B cell (primary cell): ENCODE results near the gene TMEM253. TPM values are rescaled to one million over a fixed set of nuclear protein-coding genes. Genes with fewer than 3 reads are reported as not detected.

Source experiments
- ATAC-seq: fragments of 200-7000 bp; cut with Tn5 transposase; one replicate; pipeline ENCODE4 v1.10.0; 2021; ENCODE audit warnings: low read depth, mild to moderate bottlenecking, moderate number of reproducible peaks, moderate library complexity
- CTCF ChIA-PET: fragments of 350-600 bp; sonication (Branson Sonifier 250); formaldehyde crosslinking; loops from one replicate; lab custom pipeline; 2021; ENCODE audit warnings: antibody characterized with exemption, inconsistent platforms; lab: Charles Lee
- POLR2A ChIA-PET: fragments of 350-600 bp; sonication (Branson Sonifier 250); formaldehyde crosslinking; loops from one replicate; lab custom pipeline; 2021; ENCODE audit warnings: antibody characterized with exemption; lab: Charles Lee
- DNase-seq: peaks from one replicate; pipeline ENCODE4 v3.0.0; 2013
- H2AFZ ChIP-seq: 2 replicates; pipeline ENCODE4 v1.6.1; 2012; ENCODE audit warnings: mild to moderate bottlenecking, low read depth, low read length; ENCODE audit not compliant: insufficient read depth, poor library complexity, severe bottlenecking
- H3K27ac ChIP-seq, 2 donors: 1 replicate in 1 of 2; 2 replicates in 1 of 2; pipeline ENCODE4 v1.5.1; 2012 to 2013; ENCODE audit warnings: low read length in 2 of 2, mild to moderate bottlenecking in 2 of 2, moderate library complexity in 1 of 2
- H3K27me3 ChIP-seq, 4 experiments: fragments of 200-600 bp in 1 of 4; sonication (generic) in 1 of 4; replicated peaks in 1 of 4; 1 replicate in 2 of 4; 2 replicates in 2 of 4; pipeline versions ENCODE4 v1.6.1 to v1.7.0; 2013 to 2016; ENCODE audit warnings: low read length in 3 of 4, mild to moderate bottlenecking in 2 of 4, mixed read lengths in 1 of 4, moderate library complexity in 1 of 4; ENCODE audit not compliant: insufficient read depth in 4 of 4, control insufficient read depth in 3 of 4; ENCODE audit errors: control extremely low read depth in 1 of 4
- H3K36me3 ChIP-seq, 2 experiments: replicated peaks in 1 of 2; 1 replicate in 1 of 2; 2 replicates in 1 of 2; pipeline versions ENCODE4 v1.6.1 to v1.7.1; 2013; ENCODE audit warnings: low read length in 1 of 2; ENCODE audit not compliant: insufficient read depth in 2 of 2, control insufficient read depth in 1 of 2; ENCODE audit errors: control extremely low read depth in 1 of 2, extremely low read depth in 1 of 2
- H3K4me1 ChIP-seq, 2 donors: fragments of 200-600 bp in 1 of 2; sonication (generic) in 1 of 2; 1 replicate in 1 of 2; 2 replicates in 1 of 2; pipeline versions ENCODE4 v1.5.1 to v1.6.1; 2013 to 2017; ENCODE audit warnings: low read length in 2 of 2; ENCODE audit not compliant: control insufficient read depth in 2 of 2, insufficient read depth in 2 of 2
- H3K4me2 ChIP-seq: replicated peaks from 2 replicates; pipeline ENCODE3; 2012; ENCODE audit warnings: mild to moderate bottlenecking, low read depth, low read length; ENCODE audit not compliant: poor library complexity, severe bottlenecking
- H3K4me3 ChIP-seq, 5 experiments: fragments of 200-600 bp in 1 of 5; sonication (generic) in 1 of 5; 1 replicate in 3 of 5; 2 replicates in 2 of 5; pipeline versions ENCODE4 v1.5.1 to v1.7.0; 2011 to 2016; ENCODE audit warnings: low read length in 4 of 5, mild to moderate bottlenecking in 4 of 5, low read depth in 2 of 5, control low read depth in 1 of 5, moderate library complexity in 1 of 5; ENCODE audit not compliant: insufficient read depth in 1 of 5; ENCODE audit errors: control extremely low read depth in 1 of 5, extremely low read depth in 1 of 5
- H3K79me2 ChIP-seq: fragments of 200-600 bp; sonication (generic); one replicate; pipeline ENCODE4 v1.6.0; 2016; ENCODE audit warnings: low read length; ENCODE audit not compliant: control insufficient read depth, insufficient read depth
- H3K9ac ChIP-seq: fragments of 200-600 bp; sonication (generic); 2 replicates; pipeline ENCODE4 v1.6.1; 2017; ENCODE audit warnings: mild to moderate bottlenecking, low read length, moderate library complexity
- H3K9me3 ChIP-seq, 3 donors: one replicate each; pipeline versions ENCODE4 v1.6.1 to v1.7.1; 2013; ENCODE audit warnings: low read length in 2 of 3; ENCODE audit not compliant: control insufficient read depth in 2 of 3, insufficient read depth in 1 of 3; ENCODE audit errors: control extremely low read depth in 1 of 3
- H4K20me1 ChIP-seq: 2 replicates; pipeline ENCODE4 v1.6.0; 2012; ENCODE audit warnings: mild to moderate bottlenecking, low read length; ENCODE audit not compliant: insufficient read depth, control insufficient read depth, poor library complexity, severe bottlenecking
- H3K27ac Mint-ChIP-seq: one replicate; pipeline ENCODE4 v1.8.0; 2021; ENCODE audit warnings: mixed read lengths
- H3K27me3 Mint-ChIP-seq: one replicate; pipeline ENCODE4 v1.8.0; 2021; ENCODE audit warnings: mixed read lengths
- H3K4me1 Mint-ChIP-seq: one replicate; pipeline ENCODE4 v1.8.0; 2021; ENCODE audit warnings: mixed read lengths
- H3K4me3 Mint-ChIP-seq: one replicate; pipeline ENCODE4 v1.8.0; 2021; ENCODE audit warnings: mixed read lengths
- H3K9me3 Mint-ChIP-seq: one replicate; pipeline ENCODE4 v1.8.0; 2022; ENCODE audit warnings: mixed read lengths; ENCODE audit not compliant: insufficient read depth
- EZH2 ChIP-seq: IDR thresholded peaks from 2 replicates; pipeline ENCODE4 v1.6.1; 2012; ENCODE audit warnings: borderline replicate concordance, low read depth, mild to moderate bottlenecking, moderate library complexity, low read length; ENCODE audit not compliant: insufficient read depth, poor library complexity, severe bottlenecking
- WGBS: methylation state at CpG from one replicate; pipeline ENCODE4 v1.1.5; 2013; ENCODE audit warnings: missing lambda C conversion rate; ENCODE audit not compliant: insufficient coverage; 5-methylcytosine and 5-hydroxymethylcytosine counted together
- intact Hi-C: fragments of 100-400 bp; cut with micrococcal nuclease; formaldehyde crosslinking; loops from one replicate; pipeline ENCODE4 v1.10.0; 2022
- polyA plus RNA-seq: library from polyadenylated mRNA; depleted of rRNA; stranded (reverse); fragments of >200 nt; gene quantifications from 2 replicates; pipeline ENCODE4 v1.2.3, GENCODE V29; 2012
- total RNA-seq, 2 donors: library from RNA; stranded (reverse); fragments of 120-200 nt in 1 of 2; gene quantifications; 1 replicate in 1 of 2; 2 replicates in 1 of 2; pipeline versions ENCODE4 v1.2.3 to v1.2.4, GENCODE V29; 2013 to 2022
- TF ChIP-seq, protein P1 (sequence below): fragments of 200-600 bp; IDR thresholded peaks from one replicate; pipeline ENCODE4 v1.8.0; 2022; ENCODE audit warnings: antibody characterized with exemption, mild to moderate bottlenecking

TMEM253 gene
- total and polyA plus RNA-seq, 2 donors (not counting 1 experiment from before 2014, with no cell fraction given), result not detected

DNA sequence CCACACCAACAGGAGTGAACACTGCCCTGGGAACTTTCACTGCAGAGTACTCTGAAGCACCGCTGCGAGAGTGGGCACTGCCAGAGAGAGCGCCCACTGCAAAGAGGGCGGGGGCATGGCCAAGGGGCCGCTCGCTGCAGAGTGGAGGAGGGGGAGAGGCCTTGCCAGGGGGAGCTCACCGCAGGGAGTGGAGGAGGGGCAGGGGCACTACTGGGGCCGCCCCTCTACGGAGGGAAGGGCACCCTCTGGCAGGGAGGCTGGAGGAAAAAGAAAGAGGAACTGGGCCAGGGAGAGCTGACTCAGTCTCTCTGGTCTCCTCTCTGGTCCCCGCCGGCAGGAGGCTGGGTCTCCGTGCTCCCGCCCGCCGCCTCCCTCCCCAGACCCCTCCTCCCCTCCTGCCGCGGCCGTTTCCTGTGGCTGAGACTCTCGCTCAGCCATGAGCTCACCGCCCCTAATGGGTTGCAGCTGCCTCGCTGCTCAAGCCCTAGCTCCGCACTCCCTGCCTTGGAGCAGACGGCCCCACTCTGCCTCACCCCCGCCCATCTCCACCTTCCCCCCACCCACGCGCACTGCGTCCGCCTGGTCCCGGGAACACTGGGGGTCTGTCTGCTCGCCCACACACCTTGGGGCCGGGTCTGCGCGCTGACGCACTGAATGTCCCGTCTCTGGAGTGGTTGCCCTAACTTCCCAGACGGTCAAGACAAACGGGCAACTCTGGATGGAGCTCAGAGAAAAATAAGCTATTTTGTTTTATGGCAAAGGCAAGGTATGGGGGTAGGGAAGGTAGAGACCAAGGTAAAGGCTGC, 29.4 kb upstream of the TMEM253 start:
- H3K9ac ChIP-seq, result peak overlapping the region; percentile 70
- H3K79me2 ChIP-seq, result no peaks in the 10 kb centered on the region
- H3K4me3 ChIP-seq, result peak overlapping the region; percentile 17 to 69 (median 53)
- Mint-ChIP-seq H3K27ac (peak overlapping the region; percentile 73), H3K4me3 (peak overlapping the region; percentile 93), H3K27me3 (peaks cover 24% of the 10 kb centered on the region), H3K9me3 (no peaks in the 10 kb centered on the region), H3K4me1 (peaks cover 44% of the 10 kb centered on the region)
- ATAC-seq (peak; percentile 73), DNase-seq (peak; percentile 79)
- under 1% methylated on average over 34 of the region's 37 CpGs for WGBS
- intact Hi-C loops, result loop anchor here (1.0 to 2.0 kb wide), 3 partner anchors 32 to 57 kb away; partner anchors contain the start of gene NDRG2
- H3K4me2 ChIP-seq, result peak overlapping the region; percentile 97
- H3K9me3 ChIP-seq, result peaks cover 0 to 9% (median 0%) of the 10 kb centered on the region in 3 donors
- H2AFZ ChIP-seq, result peak overlapping the region; percentile 43
- H3K27me3 ChIP-seq, result peaks cover 0 to 50% (median 18%) of the 10 kb centered on the region in 4 experiments
- TF ChIP-seq EZH2, result no peak
- TF ChIP-seq, protein P1, sequence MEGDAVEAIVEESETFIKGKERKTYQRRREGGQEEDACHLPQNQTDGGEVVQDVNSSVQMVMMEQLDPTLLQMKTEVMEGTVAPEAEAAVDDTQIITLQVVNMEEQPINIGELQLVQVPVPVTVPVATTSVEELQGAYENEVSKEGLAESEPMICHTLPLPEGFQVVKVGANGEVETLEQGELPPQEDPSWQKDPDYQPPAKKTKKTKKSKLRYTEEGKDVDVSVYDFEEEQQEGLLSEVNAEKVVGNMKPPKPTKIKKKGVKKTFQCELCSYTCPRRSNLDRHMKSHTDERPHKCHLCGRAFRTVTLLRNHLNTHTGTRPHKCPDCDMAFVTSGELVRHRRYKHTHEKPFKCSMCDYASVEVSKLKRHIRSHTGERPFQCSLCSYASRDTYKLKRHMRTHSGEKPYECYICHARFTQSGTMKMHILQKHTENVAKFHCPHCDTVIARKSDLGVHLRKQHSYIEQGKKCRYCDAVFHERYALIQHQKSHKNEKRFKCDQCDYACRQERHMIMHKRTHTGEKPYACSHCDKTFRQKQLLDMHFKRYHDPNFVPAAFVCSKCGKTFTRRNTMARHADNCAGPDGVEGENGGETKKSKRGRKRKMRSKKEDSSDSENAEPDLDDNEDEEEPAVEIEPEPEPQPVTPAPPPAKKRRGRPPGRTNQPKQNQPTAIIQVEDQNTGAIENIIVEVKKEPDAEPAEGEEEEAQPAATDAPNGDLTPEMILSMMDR, result no peak
- ChIA-PET CTCF (interaction anchor here (0.7 to 6.2 kb wide), 13 partner anchors 9 to 100 kb away, joined by 3 to 133 read pairs (median 5); partner anchors contain the start of gene TMEM253), POLR2A (interaction anchor here (0.6 to 2.7 kb wide), 7 partner anchors 21 to 1847 kb away, joined by 3 to 27 read pairs (median 5); partner anchors contain the start of genes NDRG2, RBM23 and ZNF219)
- H3K27ac ChIP-seq, result no peak overlapping the region
- H3K4me1 ChIP-seq, result peaks cover 34 to 40% of the 10 kb centered on the region in 2 donors
- no peaks in the 10 kb centered on the region for H3K36me3 ChIP-seq
- H4K20me1 ChIP-seq, result no peaks in the 10 kb centered on the region
